Measurements from ENCODE around the gene MIS18A. TPM values are rescaled to one million over a fixed set of nuclear protein-coding genes. Genes with fewer than 3 reads are reported as not detected.

Gene MIS18A
- total and polyA plus RNA-seq, 8 donors, result 2.0 to 4.2 (median 2.8) TPM

- FAIRE-seq, result no peak
- H3K9me3 ChIP-seq, result no peaks in the 10 kb centered on the region
- no peaks in the 10 kb centered on the region for H3K36me3 ChIP-seq
- H3K4me3 ChIP-seq, result no peak overlapping the region
- intact Hi-C loops (cut with DNase I), result no loop called here
- ATAC-seq, result no peak
- H3K4me1 ChIP-seq, result no peaks in the 10 kb centered on the region
- TF ChIP-seq, protein P1, sequence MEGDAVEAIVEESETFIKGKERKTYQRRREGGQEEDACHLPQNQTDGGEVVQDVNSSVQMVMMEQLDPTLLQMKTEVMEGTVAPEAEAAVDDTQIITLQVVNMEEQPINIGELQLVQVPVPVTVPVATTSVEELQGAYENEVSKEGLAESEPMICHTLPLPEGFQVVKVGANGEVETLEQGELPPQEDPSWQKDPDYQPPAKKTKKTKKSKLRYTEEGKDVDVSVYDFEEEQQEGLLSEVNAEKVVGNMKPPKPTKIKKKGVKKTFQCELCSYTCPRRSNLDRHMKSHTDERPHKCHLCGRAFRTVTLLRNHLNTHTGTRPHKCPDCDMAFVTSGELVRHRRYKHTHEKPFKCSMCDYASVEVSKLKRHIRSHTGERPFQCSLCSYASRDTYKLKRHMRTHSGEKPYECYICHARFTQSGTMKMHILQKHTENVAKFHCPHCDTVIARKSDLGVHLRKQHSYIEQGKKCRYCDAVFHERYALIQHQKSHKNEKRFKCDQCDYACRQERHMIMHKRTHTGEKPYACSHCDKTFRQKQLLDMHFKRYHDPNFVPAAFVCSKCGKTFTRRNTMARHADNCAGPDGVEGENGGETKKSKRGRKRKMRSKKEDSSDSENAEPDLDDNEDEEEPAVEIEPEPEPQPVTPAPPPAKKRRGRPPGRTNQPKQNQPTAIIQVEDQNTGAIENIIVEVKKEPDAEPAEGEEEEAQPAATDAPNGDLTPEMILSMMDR (IDR thresholded peaks at IDR 0.05), result no peak
- 87 to 95% methylated on average over 6 of the region's 6 CpGs for WGBS, 2 donors
- no peak for DNase-seq
- no peak overlapping the region for H3K27ac ChIP-seq
- no peaks in the 10 kb centered on the region for H3K27me3 ChIP-seq
Measured at GRCh38 chr21:32302560-32302959, 23.7 kb upstream of the MIS18A start.

DNA sequence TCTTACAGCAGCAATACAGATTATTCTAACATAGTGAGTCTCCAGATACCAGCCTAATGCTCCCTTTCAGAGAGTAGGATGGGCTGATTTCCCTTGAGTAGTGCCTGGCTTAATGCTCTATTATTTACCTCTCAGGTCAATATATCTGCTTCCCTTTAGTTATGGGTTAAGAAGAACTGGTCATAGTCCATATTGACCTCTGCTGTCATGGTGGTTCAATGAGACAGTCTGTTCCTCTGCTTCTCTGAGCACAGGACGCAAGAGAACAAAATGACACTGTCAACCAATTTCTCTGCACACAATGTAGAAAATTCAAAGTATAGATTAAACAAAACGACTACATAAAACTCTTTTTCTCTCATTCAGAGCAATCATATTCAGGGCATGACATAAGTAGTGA is 22.7 kb upstream of the MIS18A start:
- no peaks in the 10 kb centered on the region for H3K9me3 ChIP-seq
- H3K27ac ChIP-seq, result no peak overlapping the region
- FAIRE-seq (no peak), ATAC-seq (no peak), DNase-seq (no peak)
- intact Hi-C loops (cut with DNase I), result no loop called here
- H3K27me3 ChIP-seq, result no peaks in the 10 kb centered on the region
- WGBS, 2 donors, result 63 to 86% methylated on average over 2 of the region's 2 CpGs
- H3K36me3 ChIP-seq, result no peaks in the 10 kb centered on the region
- H3K4me1 ChIP-seq, result no peaks in the 10 kb centered on the region
- TF ChIP-seq, protein P1 (IDR thresholded peaks at IDR 0.05), result no peak
- H3K4me3 ChIP-seq, result no peak overlapping the region

- Histone ChIP-seq H3K4me1 (no peaks in the 10 kb centered on the region), H3K4me3 (no peak overlapping the region), H3K36me3 (no peaks in the 10 kb centered on the region), H3K9me3 (no peaks in the 10 kb centered on the region), H3K27ac (no peak overlapping the region), H3K27me3 (no peaks in the 10 kb centered on the region)
- TF ChIP-seq, protein P1 (IDR thresholded peaks at IDR 0.05), result no peak
- WGBS, 2 donors, result 90% methylated on average over 41 of the region's 41 CpGs
- no peak for DNase-seq
- intact Hi-C loops (cut with DNase I), result no loop called here
- no peak for ATAC-seq
- no peak for FAIRE-seq
Measured at GRCh38 chr21:32300117-32300681, 21.4 kb upstream of the MIS18A start.

DNA sequence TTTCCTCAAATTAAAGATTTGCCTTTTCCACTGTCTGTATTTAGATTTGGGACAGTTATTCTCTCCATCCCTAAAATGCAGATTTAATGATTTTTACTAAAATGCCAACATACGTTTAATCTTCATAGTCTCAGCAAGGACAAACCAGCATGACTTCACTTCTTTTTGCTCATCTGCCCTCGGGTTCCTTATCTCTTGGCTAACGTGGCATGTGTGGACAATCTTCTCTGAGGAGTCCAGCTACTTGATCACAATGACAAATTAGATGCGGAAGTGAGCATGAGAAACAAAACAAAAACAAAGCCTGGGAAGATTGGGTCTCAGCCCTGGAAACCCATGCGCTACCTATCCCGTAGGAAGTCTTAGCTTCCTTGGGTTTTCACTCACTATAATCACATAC is 20.8 kb upstream of the MIS18A start:
- H3K27ac ChIP-seq, result no peak overlapping the region
- no peaks in the 10 kb centered on the region for H3K9me3 ChIP-seq
- H3K4me1 ChIP-seq, result no peaks in the 10 kb centered on the region
- DNase-seq (no peak), ATAC-seq (no peak), FAIRE-seq (no peak)
- no peaks in the 10 kb centered on the region for H3K36me3 ChIP-seq
- 79 to 86% methylated on average over 6 of the region's 6 CpGs for WGBS, 2 donors
- no peak overlapping the region for H3K4me3 ChIP-seq
- intact Hi-C loops (cut with DNase I), result no loop called here
- H3K27me3 ChIP-seq, result no peaks in the 10 kb centered on the region
- TF ChIP-seq, protein P1 (IDR thresholded peaks at IDR 0.05), result no peak

DNA sequence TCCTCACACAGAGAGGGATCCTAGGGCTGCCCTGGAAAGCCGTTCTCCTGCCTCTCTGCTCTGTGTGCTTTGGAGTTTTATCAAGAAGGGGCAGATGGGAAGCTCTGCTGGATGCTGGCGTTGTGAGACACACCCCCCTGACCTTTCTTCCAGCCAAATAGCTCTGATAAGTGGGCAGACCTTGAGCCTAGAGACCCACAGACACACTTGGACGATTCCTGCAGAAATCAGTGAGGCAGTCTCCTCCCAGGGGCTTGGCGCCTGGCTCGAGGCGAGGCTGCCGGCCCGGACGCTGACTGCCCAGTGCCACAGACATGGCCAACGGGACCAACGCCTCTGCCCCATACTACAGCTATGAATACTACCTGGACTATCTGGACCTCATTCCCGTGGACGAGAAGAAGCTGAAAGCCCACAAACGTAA is 19.8 kb upstream of the MIS18A start, which contains the start of gene MRAP:
Gene MRAP (plus strand): TSS at position 198 of the 424 bp plus-strand sequence. CDS start 117 bp downstream, at position 315.
- intact Hi-C loops (cut with DNase I), result no loop called here
- no peak for FAIRE-seq
- peak in 2 of 4 donors; percentile 35 to 41 for ATAC-seq
- Histone ChIP-seq H3K9me3 (no peaks in the 10 kb centered on the region), H3K4me1 (no peaks in the 10 kb centered on the region), H3K36me3 (no peaks in the 10 kb centered on the region), H3K4me3 (no peak within 1 kb of the TSS), H3K27me3 (no peaks in the 10 kb centered on the region), H3K27ac (no peak within 1 kb of the TSS)
- DNase-seq, result no peak
- WGBS, 2 donors, result 60 to 64% methylated on average over 14 of the region's 14 CpGs
- TF ChIP-seq, protein P1 (IDR thresholded peaks at IDR 0.05), result no peak

All from pancreas (tissue), 10 donors.